OCI-LY1 (cell line): ENCODE data around the gene PRKAR2A.

Experiments
- EZH2 ChIP-seq: fragments of 200-600 bp; sonication (generic), shearing (Covaris generic); IDR thresholded peaks from 2 replicates; pipeline ENCODE4 v1.8.0; 2017; ENCODE audit warnings: borderline replicate concordance, mixed run types, mild to moderate bottlenecking, antibody characterized with exemption, low read length, moderate library complexity, mixed read lengths
- TF ChIP-seq, protein P1 (sequence below): fragments of 200-600 bp; sonication (generic), shearing (Covaris generic); IDR thresholded peaks from 2 replicates; pipeline ENCODE4 v1.5.1; 2017; ENCODE audit warnings: mild to moderate bottlenecking, antibody characterized with exemption, low read length, moderate library complexity, mixed read lengths

DNA sequence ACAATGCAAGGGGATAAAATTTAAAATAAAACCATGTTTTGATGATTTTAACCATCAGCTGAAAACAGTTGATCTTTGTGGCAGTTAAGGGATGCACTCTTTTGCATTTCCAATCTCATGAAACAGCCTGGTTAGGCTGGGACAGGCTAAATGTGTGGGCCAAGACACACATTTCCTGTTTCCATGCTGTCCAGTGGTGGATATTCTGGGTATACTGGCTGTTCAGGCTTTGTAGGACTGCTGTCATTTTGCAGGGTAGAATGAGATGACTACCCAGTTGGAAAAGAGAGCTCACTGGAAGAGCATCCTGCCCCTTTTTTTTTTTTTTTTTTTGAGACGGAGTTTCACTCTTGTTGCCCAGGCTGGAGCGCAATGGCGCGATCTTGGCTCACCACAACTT lies 88.6 kb downstream of the PRKAR2A start:
- TF ChIP-seq, protein P1, sequence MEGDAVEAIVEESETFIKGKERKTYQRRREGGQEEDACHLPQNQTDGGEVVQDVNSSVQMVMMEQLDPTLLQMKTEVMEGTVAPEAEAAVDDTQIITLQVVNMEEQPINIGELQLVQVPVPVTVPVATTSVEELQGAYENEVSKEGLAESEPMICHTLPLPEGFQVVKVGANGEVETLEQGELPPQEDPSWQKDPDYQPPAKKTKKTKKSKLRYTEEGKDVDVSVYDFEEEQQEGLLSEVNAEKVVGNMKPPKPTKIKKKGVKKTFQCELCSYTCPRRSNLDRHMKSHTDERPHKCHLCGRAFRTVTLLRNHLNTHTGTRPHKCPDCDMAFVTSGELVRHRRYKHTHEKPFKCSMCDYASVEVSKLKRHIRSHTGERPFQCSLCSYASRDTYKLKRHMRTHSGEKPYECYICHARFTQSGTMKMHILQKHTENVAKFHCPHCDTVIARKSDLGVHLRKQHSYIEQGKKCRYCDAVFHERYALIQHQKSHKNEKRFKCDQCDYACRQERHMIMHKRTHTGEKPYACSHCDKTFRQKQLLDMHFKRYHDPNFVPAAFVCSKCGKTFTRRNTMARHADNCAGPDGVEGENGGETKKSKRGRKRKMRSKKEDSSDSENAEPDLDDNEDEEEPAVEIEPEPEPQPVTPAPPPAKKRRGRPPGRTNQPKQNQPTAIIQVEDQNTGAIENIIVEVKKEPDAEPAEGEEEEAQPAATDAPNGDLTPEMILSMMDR = no peak
- no peak for TF ChIP-seq EZH2
